Epithelial cell of esophagus (primary cell): ENCODE data around the gene AHCYL1.

ENCODE experiments used
- DNase-seq: peaks from one replicate; pipeline ENCODE4 v3.0.0; 2010; ENCODE audit warnings: low read depth
- H3K4me3 ChIP-seq: 2 replicates; pipeline ENCODE4 v1.5.1; 2011; ENCODE audit warnings: mild to moderate bottlenecking, low read length, control low read depth
- TF ChIP-seq, protein P1 (sequence below): IDR thresholded peaks from 2 replicates; pipeline ENCODE4 v1.5.1; 2011; ENCODE audit warnings: low read depth, mild to moderate bottlenecking, low read length, control low read depth, inconsistent platforms; ENCODE audit not compliant: insufficient read depth; ENCODE audit errors: missing control alignments

AHCYL1 gene

DNA sequence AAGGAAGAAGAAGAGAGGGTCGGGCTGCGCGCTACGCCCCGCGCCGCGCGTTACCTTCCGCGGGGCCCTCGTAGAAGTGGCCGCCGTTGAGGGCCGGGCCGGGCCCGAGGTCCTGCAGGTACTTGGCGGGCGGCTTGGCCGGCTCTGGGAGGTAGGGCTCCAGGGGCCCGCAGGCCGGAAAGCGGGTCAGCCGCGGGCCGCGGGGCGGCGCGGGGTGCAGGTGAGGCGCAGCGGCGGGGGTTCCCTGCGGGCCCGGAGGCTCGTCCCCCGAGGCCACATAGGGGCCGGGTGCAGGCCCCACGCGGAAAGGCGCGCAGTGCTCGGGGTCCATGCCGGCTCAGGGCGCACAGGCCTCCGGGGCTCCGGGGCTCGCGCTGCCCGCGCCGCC, 85.7 kb downstream of the AHCYL1 start:
- no peak overlapping the region for H3K4me3 ChIP-seq
- TF ChIP-seq, protein P1, sequence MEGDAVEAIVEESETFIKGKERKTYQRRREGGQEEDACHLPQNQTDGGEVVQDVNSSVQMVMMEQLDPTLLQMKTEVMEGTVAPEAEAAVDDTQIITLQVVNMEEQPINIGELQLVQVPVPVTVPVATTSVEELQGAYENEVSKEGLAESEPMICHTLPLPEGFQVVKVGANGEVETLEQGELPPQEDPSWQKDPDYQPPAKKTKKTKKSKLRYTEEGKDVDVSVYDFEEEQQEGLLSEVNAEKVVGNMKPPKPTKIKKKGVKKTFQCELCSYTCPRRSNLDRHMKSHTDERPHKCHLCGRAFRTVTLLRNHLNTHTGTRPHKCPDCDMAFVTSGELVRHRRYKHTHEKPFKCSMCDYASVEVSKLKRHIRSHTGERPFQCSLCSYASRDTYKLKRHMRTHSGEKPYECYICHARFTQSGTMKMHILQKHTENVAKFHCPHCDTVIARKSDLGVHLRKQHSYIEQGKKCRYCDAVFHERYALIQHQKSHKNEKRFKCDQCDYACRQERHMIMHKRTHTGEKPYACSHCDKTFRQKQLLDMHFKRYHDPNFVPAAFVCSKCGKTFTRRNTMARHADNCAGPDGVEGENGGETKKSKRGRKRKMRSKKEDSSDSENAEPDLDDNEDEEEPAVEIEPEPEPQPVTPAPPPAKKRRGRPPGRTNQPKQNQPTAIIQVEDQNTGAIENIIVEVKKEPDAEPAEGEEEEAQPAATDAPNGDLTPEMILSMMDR: no peak
- DNase-seq: no peak

DNA sequence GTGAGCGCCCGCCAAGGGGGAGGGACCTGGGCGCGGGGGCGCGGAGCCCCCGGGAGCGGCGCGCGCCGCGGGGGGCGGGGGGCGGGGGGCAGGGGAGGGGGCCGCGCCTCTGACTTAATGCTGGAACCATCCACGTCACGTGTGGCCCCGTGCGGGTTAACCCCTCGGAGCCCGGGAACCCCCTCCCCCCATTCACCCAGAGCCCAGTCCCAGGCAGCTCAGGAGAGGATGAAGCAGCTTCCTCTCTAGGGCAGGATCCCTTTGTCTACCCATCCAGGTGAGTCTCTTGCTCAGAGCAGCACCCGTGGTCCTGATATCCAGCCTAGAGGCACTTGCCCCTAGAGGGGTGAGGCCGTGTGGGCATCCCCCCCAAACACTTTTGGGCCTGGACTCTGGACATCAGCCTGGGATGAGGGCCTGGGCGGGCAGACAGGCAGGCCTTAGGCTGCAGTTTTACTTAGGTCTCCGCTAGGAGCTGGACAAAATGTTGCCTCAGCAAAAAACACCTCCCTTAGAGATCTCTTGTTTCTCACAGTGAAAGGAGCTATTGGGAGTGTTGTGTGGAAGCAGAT, 86.2 kb downstream of the AHCYL1 start, which contains the start of gene ALX3:
TSS of gene ALX3 (minus strand) at position 2 of the 572 bp plus-strand sequence. CDS start 60 bp downstream, outside the sequence.
- TF ChIP-seq, protein P1: no peak
- DNase-seq: no peak
- no peak within 1 kb of the TSS for H3K4me3 ChIP-seq
